Activated CD4-positive, alpha-beta T cell treated with anti-CD3 and anti-CD28 coated beads, Interleukin-2, amount 50 U/mL, for 4 hours (primary cell): ENCODE data around the gene SMIM36.
A peak's percentile ranks its signal among the peaks of the same experiment; 100 is the strongest.
"Not testable (repeated sequence)": the region's sequence is repeated elsewhere in the genome, so short reads cannot be mapped to it uniquely, and the experiment has no call there.

Experiments used
- DNase-seq, 2 experiments: peaks; one replicate each; pipeline ENCODE4 v3.0.0-alpha.2; 2020

Gene SMIM36

DNA sequence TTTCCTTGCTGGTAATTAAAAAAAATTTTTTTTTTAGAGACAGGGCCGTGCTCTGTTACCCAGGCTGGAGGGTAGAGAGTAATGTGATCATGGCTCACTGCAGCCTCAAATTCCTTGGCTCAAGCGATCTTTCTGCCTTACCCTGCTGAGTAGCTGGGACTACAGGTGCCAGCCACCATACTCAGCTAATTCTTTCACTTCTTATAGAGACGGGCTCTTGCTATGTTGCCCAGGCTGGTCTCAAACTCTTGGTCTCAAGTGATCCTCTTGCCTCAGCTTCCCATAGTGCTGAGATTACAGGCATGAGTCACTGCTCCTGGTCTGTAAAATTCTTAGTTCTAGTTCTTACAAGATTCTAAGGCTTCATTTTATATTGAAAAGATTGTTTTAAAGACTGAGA is 11.1 kb downstream of the SMIM36 start:
- DNase-seq = no peak

DNA sequence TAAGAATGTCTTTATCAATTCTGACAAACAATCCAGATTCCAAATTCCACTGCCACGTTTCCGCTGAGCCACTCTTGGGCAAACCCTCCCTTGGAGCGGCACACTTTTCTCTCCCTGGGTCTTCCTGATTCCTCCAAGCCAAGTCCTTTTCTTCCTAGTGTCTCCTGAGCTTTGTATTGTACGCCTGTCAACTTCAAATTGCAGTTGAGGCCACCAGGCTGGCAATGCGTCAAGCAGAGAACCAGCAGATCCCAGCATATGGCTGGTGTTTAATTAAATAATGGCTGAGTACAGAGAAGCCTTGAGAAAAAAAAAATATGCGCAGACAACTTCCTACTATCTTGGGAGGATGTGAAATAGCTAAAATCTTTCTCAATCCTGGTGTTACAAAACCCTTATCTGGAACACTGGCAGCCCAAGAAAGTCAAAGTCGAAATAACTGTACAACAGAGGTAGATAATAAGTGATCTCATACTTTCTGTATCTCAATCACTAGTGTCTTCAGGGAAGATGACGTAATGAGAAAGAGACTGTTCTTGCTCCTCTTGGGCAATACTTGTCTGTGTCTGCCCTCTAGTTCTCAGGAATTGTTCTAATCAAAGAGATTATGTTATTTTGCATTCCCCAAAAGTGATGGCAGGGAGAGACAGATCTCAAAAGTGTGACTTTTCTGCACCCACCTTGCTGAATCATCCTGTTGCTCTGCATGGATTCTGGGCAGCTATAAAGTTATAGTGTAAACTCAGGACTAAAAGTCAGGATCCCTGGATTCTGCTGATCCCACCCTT is 15.0 kb downstream of the SMIM36 start:
- no peak for DNase-seq

DNA sequence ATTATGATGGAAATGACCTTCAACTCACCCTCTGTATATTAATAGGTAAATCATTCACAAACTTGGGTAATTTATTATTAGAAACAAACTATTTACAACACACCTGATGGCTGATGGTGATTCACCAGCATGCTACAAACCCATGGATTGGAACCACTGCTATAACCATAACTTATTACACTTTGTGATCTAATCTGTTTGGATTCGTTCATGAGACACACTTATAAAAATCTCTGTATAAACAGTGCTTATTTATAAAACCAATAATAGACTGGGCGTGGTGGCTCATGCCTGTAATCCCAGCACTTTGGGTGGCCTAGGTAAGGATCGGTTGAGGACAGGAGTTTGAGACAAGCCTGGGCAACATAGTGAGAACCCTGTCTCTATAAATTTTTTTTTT is 16.0 kb downstream of the SMIM36 start:
- DNase-seq = no peak

DNA sequence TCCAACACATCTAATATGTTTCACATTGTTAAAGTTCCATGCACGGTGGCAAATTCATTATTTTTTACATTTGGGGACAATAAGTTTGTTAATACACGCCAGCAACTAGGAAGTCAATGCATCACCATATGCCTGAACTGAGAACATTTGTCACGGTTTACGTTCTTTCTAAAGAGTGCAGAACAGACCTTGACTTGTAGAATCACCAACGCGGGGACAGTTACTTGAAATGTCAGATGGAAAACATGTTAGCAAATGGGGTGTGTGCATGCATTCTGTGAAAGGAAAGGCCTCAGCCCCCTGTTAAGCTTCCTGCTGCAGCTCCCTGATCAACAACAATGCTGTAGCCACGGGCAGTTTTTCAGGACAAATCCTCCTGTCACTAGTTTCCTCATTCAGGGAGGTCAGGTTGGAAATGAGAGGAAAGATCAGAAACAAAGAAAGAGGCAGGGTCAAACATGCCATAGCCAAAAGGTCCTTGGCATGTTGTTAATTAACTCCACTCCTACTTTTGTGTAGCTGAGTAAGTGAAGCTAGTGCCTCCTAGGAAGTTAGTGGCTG is 18.4 kb downstream of the SMIM36 start:
- no peak for DNase-seq

DNA sequence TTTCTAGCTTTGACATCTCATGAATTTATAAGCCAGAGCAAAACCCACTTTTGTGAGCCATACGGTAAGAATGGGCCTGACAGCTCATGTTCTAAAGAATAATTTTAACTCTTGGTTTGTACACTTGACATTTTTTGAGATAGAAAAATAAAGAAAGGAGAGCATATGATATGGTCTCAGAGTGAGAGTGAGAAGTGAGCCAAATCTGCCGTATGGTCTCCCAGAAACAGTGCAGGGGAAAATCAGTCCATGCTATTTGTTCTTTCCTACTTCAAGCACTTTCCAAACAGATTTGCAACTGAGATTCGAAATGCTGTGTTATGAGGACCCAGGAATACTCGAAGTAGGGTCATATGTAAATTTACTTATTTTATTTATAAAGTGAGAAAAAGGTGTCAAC is 20.9 kb downstream of the SMIM36 start:
- DNase-seq = no peak

DNA sequence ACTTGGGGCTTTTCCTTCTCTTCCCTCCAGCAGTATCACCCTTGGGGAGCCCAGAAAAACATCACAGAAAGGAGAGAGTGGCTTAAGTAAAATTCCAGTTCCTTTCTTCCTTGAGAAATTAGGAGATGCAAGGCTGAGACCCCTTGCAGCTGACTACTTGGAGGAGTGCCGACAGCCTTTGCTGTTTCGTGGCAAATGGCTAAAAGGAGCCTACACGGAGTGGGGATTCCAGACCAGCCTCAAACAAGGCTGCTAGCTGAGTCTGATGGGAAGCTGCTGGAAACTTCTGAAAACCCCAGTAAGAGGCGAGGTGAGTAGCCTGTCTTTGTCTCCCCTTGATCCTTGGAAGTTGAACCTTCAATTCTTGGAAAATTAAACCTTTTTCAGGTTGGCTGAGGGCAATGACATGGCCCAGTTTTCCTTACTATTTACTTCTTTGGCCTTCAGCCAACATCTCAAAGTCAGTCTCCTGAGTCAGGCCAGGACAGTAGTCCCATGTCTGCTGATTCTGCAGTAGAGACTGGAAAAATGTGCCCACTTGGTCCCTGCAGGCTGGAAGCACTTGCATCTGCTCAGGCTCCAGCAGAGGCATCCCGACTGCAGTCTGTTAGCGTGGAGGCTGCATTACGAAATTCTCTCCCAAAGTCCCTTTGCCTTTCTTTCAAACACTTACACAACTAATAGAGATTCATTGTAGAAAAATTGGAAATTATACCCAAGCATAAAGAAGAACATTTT is 23.4 kb downstream of the SMIM36 start:
- DNase-seq = no peak

DNA sequence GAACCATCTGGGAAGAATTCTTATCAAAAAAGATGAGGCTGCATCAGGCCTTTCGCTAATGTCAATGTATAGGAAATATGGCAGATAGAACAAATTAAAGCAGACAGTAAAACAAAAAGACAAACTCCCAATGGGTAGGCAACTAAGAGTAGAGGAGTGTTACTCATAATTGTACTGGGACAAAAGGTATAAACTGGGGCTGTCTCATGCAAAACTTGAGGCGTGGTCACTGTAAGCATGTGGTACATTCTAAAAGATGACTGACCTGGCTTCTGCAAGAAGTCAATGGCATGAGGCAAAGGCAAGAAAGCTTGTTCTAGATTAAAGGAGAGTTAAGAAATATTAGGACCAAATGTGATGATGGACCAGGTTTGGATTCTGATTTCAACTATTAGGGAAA is 26.7 kb downstream of the SMIM36 start:
- no peak for DNase-seq

DNA sequence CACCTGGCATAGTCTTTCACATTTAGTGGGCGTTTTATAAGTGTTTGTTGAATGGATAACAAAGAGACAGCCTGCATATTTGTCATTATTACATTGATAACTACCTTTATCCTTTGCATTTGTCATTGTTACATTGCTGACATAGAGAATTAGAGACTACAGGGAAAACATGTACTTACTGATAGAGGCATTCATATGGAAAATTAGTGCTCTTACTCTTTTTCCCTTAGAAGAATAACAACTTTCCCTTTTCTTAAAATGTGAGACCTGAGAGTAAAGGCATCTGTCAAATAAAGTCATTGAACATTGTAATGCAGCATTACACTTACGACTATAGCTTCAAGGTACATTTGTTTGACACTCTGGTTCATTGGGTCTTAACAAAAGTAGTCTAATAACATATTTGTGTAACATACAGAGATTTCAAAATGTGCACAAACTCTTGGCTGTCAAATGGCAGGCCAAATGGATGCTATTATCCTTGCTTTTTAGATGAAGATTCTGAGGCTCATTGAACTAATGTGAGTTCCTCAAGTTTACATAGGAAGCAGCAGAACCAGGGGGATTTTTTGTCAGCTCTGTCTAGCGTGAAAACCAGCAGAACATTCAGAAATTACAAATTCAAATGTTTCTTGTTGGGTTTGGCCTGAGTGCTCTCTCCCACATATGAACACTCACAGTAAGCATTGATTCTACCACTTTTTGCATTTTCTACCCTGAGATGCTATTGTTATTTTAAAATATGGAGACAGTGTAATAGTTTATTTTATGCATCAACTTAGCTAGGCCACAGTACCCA is 28.5 kb downstream of the SMIM36 start:
- DNase-seq = no peak

DNA sequence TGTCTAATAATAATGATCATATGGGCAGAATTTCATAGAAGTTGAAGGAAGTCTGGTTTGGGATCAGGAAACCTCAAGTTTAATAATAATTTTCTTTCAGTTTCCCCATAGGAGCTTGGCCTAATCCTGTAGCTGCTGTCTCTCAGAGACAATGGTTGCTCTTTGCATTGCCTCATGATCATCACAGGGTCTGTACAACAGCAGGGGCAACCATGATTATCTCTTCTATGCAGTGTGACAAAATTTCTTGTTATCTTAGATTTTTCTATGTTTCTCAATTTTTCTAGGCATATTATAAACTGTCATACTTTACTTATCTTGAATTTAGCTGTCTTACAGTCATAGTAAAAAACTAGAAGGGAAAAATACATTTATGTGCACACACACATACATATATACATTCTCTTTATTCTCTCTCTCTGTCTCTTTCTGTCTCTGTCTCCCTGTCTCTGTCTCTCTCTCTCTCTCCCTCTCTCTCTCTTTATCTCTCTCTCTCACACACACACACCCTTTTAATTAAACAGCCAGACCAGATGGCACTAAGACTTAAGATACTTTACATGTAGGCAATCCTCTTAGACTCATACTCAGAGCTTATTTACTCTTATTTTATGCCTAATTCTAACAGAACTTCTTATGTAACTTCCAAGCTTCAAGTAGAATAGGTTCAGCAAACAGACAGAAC is 30.5 kb downstream of the SMIM36 start:
- no peak for DNase-seq

DNA sequence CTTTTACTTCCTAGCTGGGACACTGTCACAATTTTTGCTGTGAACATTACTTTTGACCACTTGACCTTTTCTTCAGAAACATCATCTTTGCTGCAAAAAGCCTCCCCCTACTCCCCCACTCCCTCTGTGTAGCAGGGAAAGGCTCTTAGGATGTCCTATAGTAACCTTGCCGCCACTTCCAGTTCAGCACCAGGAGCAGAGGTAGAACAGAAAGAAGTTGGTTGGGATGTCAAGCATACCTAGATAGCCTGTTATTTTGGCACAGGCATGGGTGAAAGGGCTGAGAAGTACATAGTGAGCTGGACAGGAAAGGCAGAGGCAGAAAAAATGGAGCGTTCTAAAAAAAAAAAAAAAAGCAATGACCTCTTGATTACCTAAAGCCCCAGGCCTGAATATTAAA is 31.3 kb downstream of the SMIM36 start:
- DNase-seq = no peak

DNA sequence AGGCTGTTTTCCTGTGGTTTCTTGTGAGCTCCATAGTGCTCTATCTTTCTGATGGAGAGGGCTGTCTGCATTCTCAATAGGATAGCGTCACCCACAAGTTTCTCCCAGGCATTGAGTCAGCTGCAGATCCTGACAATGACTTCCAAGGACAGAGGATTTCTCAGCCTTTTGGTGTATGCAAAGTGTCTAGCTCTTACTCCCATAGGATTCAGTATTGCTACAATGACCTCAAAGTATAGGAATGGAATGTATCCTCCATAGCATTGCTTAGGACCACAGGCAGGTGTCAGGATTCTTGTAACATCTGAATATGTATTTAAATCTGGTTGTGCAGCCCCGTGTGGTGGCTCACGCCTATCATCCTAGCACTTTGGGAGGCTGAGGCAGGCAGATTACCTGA is 32.3 kb downstream of the SMIM36 start:
- no peak for DNase-seq

DNA sequence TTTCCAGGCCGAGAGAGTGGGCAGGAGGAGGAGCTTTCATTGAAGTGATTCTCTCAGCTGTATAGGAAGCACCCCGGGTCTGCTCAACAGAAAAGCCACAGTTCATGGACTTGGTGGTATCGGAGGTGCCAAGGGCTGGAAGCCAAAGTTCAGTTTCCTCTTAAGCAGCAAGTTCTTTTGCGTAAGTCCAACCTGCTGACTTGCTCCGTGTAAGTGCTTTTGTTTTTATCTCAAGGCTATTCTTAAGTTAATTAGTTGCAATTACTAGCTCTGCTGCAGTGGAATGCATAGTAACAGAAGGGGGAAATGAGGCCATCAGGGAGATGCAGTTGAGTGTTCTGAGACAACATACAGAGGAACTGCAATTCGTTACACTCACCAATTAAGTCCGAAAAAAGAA is 44.6 kb downstream of the SMIM36 start:
- no peak for DNase-seq

DNA sequence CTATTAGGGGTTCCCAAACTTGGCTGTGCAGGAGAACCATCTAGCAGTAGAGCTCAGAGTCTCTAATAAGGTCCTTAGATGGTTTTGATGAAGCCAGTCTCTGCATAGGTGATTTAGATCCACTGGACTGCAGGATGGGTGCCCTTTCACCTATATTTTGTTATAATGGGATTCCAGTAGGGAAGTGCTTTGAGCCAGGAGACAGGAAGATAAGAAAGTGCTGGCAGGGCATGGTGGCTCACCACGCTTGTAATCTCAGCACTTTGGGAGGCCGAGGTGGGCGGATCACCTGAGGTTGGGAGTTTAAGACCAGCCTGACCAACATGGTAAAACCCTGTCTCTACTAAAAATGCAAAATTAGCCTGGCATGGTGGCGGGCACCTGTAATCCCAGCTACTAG is 45.5 kb downstream of the SMIM36 start:
- DNase-seq = not testable (repeated sequence)

DNA sequence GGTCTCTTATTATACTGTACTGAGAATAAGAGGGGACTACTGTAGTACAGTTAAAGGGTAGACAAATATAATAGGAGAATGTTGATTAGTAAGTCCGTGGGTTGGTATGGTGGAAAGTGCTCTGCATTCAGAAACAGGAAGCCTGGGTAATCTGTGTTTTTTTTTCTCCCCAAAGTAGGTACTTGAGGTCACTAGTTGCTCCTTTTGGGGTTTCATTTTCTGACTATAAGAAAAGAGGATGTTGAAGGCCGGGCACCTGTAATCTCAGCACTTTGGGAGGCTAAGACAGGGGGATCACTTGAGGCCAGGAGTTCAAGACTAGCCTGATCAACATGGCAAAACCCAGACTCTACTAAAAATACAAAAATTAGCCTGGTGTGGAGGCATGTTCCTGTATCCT is 47.7 kb downstream of the SMIM36 start:
- DNase-seq = no peak

DNA sequence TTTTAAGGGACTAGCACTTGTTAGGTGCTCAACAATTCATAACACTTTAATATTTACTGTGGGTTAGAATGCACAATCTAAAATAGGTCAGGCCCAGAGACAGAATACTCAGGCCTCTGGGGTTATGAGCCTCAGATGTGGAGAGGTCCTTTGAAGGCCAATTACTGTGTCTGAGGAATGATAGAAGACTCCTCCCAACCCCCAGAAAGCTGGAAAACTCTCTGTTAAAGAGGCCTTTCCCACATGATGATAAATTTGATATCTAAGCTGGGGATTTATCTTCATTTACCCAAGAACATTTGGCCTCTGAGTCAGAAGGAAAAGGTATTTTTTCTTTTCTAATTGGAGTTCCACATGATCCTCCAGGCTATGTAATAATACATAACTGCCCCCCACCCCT is 48.5 kb downstream of the SMIM36 start:
- no peak for DNase-seq

DNA sequence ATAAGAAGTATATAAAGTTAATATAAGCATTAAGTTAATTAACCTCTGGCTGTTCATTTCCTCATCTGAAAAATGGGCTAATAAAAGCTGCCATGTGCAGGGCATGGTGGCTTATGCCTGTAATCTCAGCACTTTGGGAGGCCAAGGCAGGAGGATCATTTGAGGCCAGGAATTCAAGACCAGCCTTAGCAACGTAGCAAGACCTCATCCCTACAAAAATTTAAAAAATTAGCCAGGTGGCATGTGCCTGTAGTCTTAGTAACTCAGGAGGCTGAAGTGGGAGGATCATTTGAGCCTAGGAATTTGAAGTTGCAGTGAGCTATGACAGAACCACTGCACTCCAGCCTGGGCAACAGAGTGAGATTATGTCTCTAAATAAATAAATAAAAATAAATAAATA is 49.0 kb downstream of the SMIM36 start:
- DNase-seq = no peak

DNA sequence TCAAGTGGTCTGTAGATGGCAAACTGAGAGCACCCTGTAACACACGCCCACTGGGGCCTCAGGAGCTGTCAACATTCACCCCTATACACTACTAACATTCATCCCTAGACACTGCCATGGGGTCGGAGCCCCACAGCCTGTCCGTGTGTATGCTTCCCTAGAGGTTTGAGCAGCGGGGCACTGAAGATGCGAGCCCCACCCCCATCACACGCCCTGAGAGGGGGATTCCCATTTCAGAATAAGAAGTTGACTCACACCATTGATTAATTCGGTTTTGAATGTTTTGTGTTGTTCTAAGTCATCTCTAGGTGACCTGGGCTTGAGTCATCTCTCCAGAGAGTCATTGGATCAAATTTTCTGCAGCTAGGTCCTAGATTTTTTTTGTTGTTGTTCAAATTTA is 52.3 kb downstream of the SMIM36 start:
- DNase-seq = peak; percentile 1

DNA sequence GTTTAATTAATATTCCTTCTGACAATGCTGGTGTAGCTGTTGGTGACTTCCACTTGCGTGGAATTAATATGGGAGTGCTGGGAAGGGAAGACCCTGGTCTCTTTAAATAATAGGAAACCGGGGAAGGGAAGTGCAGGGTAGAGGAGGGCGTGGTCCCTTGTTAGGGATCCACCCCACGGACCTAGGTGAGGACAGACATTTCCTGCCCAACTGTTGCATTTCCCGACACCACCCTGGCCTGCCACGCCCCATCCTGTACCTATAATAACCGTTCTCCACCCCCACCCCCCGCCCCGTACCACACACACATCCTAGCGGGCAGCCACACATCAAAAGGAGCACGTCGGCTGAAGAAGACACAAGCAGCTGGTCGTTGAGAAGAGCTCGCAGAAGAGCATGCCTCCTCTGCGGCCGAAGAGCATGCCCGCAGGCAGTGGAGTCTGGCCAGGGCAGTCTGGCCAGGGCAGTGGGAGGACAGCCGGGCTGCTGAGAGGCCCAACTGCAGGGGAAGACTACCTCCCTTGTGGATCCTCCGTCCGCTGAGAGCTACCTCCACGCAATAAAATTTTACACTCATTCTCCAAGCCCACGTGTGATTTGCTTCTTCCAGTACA is 52.9 kb downstream of the SMIM36 start:
- DNase-seq = no peak

DNA sequence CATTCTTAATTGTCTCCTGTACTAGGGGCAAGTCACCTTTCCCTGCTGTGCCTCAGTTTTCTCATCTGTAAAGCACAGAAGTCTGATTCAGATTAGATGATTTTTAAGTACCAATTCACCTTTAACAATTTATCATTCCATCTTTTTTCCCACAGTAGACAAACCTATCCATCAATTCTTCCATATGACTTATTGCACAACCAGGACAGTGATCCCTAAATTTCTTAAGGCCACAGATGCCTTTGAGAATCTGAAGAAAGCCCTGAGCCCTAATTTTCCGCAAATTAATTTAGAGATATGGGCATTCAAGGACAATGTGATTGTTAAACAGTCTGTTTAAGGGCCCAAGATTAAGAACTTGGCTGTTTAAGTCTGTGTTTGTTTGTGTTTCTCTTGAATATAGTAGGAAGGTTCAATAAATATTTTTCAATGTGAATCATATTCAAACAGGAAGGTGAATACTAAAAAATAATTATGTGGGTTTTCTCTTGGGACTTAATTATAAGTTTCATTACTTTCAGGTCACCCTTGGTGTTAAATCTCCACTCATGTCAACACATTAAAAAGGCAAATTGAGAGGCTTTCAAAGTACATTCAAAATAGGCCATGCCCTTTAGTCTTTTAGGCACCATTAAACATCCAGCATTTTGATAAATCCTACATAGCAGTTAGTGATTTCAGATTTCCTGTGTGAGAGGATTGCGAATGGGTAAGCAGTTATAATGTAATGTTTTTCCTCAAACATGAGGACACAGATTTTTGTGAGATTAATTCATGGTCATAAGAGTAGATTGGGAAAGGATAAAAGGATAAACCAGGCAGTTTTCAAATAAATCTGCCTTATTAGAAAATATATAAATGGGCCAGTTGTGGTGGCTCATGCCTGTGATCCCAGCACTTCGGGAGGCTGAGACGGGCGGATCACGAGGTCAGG is 54.7 kb downstream of the SMIM36 start:
- DNase-seq = no peak

DNA sequence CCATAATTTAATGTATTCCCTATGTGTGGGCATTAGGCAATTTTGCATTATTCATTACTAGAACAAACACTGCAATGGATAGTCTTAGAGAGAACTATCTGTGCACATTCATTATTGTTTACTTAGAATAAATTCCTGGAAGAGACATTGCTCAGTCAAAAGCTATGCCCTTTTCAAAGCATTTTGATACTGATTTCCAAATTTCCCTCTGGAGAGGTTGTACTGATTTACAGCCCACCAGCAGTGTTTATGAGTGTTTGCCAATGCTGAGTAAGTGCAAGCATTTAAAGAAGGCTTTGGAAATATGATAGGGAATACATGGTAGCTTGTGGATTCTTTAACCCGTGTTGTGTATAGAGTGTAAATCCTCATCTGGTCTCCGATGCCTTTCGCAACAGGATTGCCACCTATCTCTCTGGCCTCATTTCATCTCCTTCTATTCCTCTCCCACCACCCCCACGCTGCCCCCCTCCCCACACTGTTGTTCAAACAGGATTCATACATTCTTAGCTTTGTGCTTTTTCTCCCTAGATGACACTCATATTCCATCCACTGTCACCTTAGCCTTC is 56.3 kb downstream of the SMIM36 start:
- no peak for DNase-seq
